Endothelial cell of umbilical vein (primary cell): Measurements from ENCODE around the gene GPX5.

Experiments used
- CTCF ChIP-seq, 2 donors: IDR thresholded peaks; 1 replicate in 1 of 2; 2 replicates in 1 of 2; pipeline ENCODE4 v1.5.1; 2011; ENCODE audit warnings: low read length in 2 of 2, mild to moderate bottlenecking in 2 of 2, moderate library complexity in 2 of 2, control low read depth in 1 of 2, inconsistent platforms in 1 of 2, low read depth in 1 of 2; ENCODE audit not compliant: insufficient read depth in 1 of 2; ENCODE audit errors: extremely low read depth in 1 of 2
- EZH2 ChIP-seq: IDR thresholded peaks from 2 replicates; pipeline ENCODE4 v1.6.1; 2012; ENCODE audit warnings: borderline replicate concordance, low read depth, mild to moderate bottlenecking, moderate library complexity, low read length, inconsistent platforms; ENCODE audit not compliant: severe bottlenecking
- GATA2 ChIP-seq: IDR thresholded peaks from 2 replicates; pipeline ENCODE4 v1.7.0; 2011; ENCODE audit warnings: low read depth, mild to moderate bottlenecking, moderate library complexity, mixed read lengths, low read length; ENCODE audit not compliant: insufficient read length, insufficient read depth
- MAX ChIP-seq: IDR thresholded peaks from 2 replicates; pipeline ENCODE4 v1.6.1; 2011; ENCODE audit not compliant: insufficient read depth, insufficient read length
- POLR2A ChIP-seq: IDR thresholded peaks from 2 replicates; pipeline ENCODE4 v1.6.1; 2012; ENCODE audit warnings: low read depth, mild to moderate bottlenecking, control low read depth, low read length
- POLR2AphosphoS5 ChIP-seq: IDR thresholded peaks from 2 replicates; pipeline ENCODE4 v1.6.1; 2012; ENCODE audit warnings: low read depth, mild to moderate bottlenecking, control low read depth, low read length, moderate library complexity; ENCODE audit not compliant: insufficient read depth

DNA sequence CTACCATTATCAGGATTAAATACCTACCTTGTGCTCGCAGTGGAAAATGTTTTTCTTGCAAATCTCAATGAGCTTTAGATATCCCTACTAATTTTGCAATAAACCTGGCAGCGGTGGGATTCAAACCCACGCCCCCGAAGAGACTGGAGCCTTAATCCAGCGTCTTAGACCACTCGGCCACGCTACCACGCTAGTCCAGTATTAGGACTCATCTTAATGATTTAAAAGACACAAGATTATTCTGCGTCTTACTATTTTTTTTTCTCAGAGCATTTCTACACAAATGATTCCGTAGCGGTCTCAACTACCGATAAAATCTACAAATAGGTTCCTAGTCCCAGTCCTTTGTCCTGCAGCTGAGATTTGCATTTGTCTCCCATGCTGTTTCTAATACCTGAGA is 47.2 kb upstream of the GPX5 start:
- no peak for TF ChIP-seq POLR2A
- TF ChIP-seq EZH2: no peak
- TF ChIP-seq POLR2AphosphoS5: no peak
- no peak for TF ChIP-seq CTCF (IDR thresholded peaks at IDR 0.05; ENCODE audit: extremely low read depth in 1 of 2, insufficient read depth in 1 of 2, low read depth in 1 of 2, low read length in 2 of 2)
- TF ChIP-seq GATA2: no peak
- no peak for TF ChIP-seq MAX
